Hematopoietic multipotent progenitor cell treated with erythropoietin and hydrocortisone succinate and interleukin-3 and kit ligand, for 6 days (in vitro differentiated cells): Measurements from ENCODE around the gene GPR68.
"Not testable (repeated sequence)": the region's sequence is repeated elsewhere in the genome, so short reads cannot be mapped to it uniquely, and the experiment has no call there.

Source experiments
- DNase-seq: peaks from one replicate; pipeline ENCODE4 v3.0.0-alpha.2; 2015

The GPR68 gene

GRCh38 chr14:91228112-91229004, 16.1 kb downstream of the GPR68 start:
- DNase-seq = no peak

- peak; percentile 32 for DNase-seq
Observed at GRCh38 chr14:91227183-91227628, 17.3 kb downstream of the GPR68 start.

GRCh38 chr14:91226360-91226759, 18.1 kb downstream of the GPR68 start:
- not testable (repeated sequence) for DNase-seq

GRCh38 chr14:91225025-91225424, 19.5 kb downstream of the GPR68 start:
- no peak for DNase-seq

GRCh38 chr14:91223028-91223783, 21.3 kb downstream of the GPR68 start:
- no peak for DNase-seq

GRCh38 chr14:91221270-91221669, 23.2 kb downstream of the GPR68 start:
- DNase-seq = no peak

- DNase-seq = no peak
Observed at GRCh38 chr14:91220581-91221000, 23.9 kb downstream of the GPR68 start.

GRCh38 chr14:91219517-91220389, 24.8 kb downstream of the GPR68 start:
- DNase-seq = no peak

GRCh38 chr14:91218014-91218413, 26.5 kb downstream of the GPR68 start:
- no peak for DNase-seq

GRCh38 chr14:91216731-91217226, 27.7 kb downstream of the GPR68 start:
- DNase-seq = no peak

- no peak for DNase-seq
Observed at GRCh38 chr14:91215381-91215780, 29.1 kb downstream of the GPR68 start.

- no peak for DNase-seq
Observed at GRCh38 chr14:91214306-91214705, 30.2 kb downstream of the GPR68 start.

GRCh38 chr14:91211017-91211416, 33.5 kb downstream of the GPR68 start:
- DNase-seq = no peak

GRCh38 chr14:91207008-91207407, 37.5 kb downstream of the GPR68 start:
- peak; percentile 52 for DNase-seq

GRCh38 chr14:91205459-91205858, 39.0 kb downstream of the GPR68 start:
- no peak for DNase-seq

- no peak for DNase-seq
Observed at GRCh38 chr14:91204657-91205056, 39.8 kb downstream of the GPR68 start.

- DNase-seq = peak; percentile 93
Observed at GRCh38 chr14:91202234-91202974, 42.1 kb downstream of the GPR68 start.

GRCh38 chr14:91200802-91201201, 43.7 kb downstream of the GPR68 start:
- peak; percentile 19 for DNase-seq

- DNase-seq = no peak
Observed at GRCh38 chr14:91197631-91198030, 46.9 kb downstream of the GPR68 start.

- DNase-seq = no peak
Observed at GRCh38 chr14:91195881-91196280, 48.6 kb downstream of the GPR68 start.

- no peak for DNase-seq
Observed at GRCh38 chr14:91193069-91193468, 51.4 kb downstream of the GPR68 start.

GRCh38 chr14:91190853-91191252, 53.7 kb downstream of the GPR68 start:
- DNase-seq = no peak
